Karpas-422 (cell line): Measurements from ENCODE around the gene CADPS. TPM values are rescaled to one million over a fixed set of nuclear protein-coding genes. Genes with fewer than 3 reads are reported as not detected.

Experiments
- DNase-seq: peaks from one replicate; pipeline ENCODE4 v3.0.0-alpha.2; 2015
- H2AFZ ChIP-seq: fragments of 200-600 bp; sonication (generic); 2 replicates; pipeline ENCODE4 v1.6.1; 2014; ENCODE audit warnings: antibody characterized with exemption, low read length, mixed read lengths
- H3K27ac ChIP-seq: fragments of 200-600 bp; sonication (generic); 2 replicates; pipeline ENCODE4 v1.5.1; 2014; ENCODE audit warnings: mild to moderate bottlenecking, low read length, moderate library complexity
- H3K27me3 ChIP-seq: fragments of 200-600 bp; sonication (generic); 2 replicates; pipeline ENCODE4 v1.6.1; 2014; ENCODE audit warnings: low read length, mixed read lengths
- H3K36me3 ChIP-seq: fragments of 200-600 bp; sonication (generic); 2 replicates; pipeline ENCODE4 v1.6.1; 2014; ENCODE audit warnings: low read length, mixed read lengths; ENCODE audit not compliant: insufficient read depth
- H3K4me1 ChIP-seq: fragments of 200-600 bp; sonication (generic); 2 replicates; pipeline ENCODE4 v1.6.1; 2014; ENCODE audit warnings: mild to moderate bottlenecking, low read length, mixed read lengths
- H3K4me2 ChIP-seq: fragments of 200-600 bp; sonication (generic); 2 replicates; pipeline ENCODE4 v1.6.1; 2014; ENCODE audit warnings: low read length, low read depth, mild to moderate bottlenecking; ENCODE audit not compliant: poor library complexity, severe bottlenecking
- H3K4me3 ChIP-seq: fragments of 200-600 bp; sonication (generic); 2 replicates; pipeline ENCODE4 v1.5.1; 2014; ENCODE audit warnings: mild to moderate bottlenecking, antibody characterized with exemption, low read length, mixed read lengths
- H3K79me2 ChIP-seq: fragments of 200-600 bp; sonication (generic); 2 replicates; pipeline ENCODE4 v1.6.1; 2014; ENCODE audit warnings: mild to moderate bottlenecking, low read length, mixed read lengths
- H3K9ac ChIP-seq: fragments of 200-600 bp; sonication (generic); 2 replicates; pipeline ENCODE4 v1.6.0; 2014; ENCODE audit warnings: low read length
- H3K9me2 ChIP-seq: fragments of 200-600 bp; sonication (generic), shearing (Covaris generic); replicated peaks from 2 replicates; pipeline ENCODE4 v1.6.0; 2014; ENCODE audit warnings: mild to moderate bottlenecking, low read length, moderate library complexity; ENCODE audit not compliant: insufficient read depth
- H3K9me3 ChIP-seq: fragments of 300-700, 200-600 bp; sonication (generic); 2 replicates; pipeline ENCODE4 v1.6.1; 2014; ENCODE audit warnings: low read length, mixed read lengths
- H4K20me1 ChIP-seq: fragments of 200-600 bp; sonication (generic); 2 replicates; pipeline ENCODE4 v1.6.1; 2014; ENCODE audit warnings: mild to moderate bottlenecking, antibody characterized with exemption, low read length, low read depth; ENCODE audit not compliant: insufficient read depth
- total RNA-seq: library from RNA; depleted of rRNA; stranded (reverse); fragments of >200 nt; shearing (Covaris generic); gene quantifications from 2 replicates; pipeline ENCODE4 v1.2.3, GENCODE V29; 2014; ENCODE audit warnings: low replicate concordance

The CADPS gene
- total RNA-seq, 1 experiment from 2014 or later: 1.9 TPM

- Histone ChIP-seq H3K79me2 (no peaks in the 10 kb centered on the region), H3K9ac (no peak overlapping the region), H3K36me3 (no peaks in the 10 kb centered on the region), H3K4me2 (no peak overlapping the region), H3K9me3 (no peaks in the 10 kb centered on the region), H2AFZ (no peak overlapping the region), H3K27me3 (no peaks in the 10 kb centered on the region), H3K4me3 (no peak overlapping the region), H3K9me2 (no peaks in the 10 kb centered on the region), H3K4me1 (peaks cover 96% of the 10 kb centered on the region), H3K27ac (no peak overlapping the region), H4K20me1 (no peaks in the 10 kb centered on the region)
- DNase-seq: no peak
Measured at GRCh38 chr3:62669161-62669560, 206.1 kb downstream of the CADPS start.

- H3K9ac ChIP-seq: no peak overlapping the region
- no peak overlapping the region for H3K27ac ChIP-seq
- H3K9me3 ChIP-seq: no peaks in the 10 kb centered on the region
- no peaks in the 10 kb centered on the region for H4K20me1 ChIP-seq
- H3K36me3 ChIP-seq: no peaks in the 10 kb centered on the region
- no peak overlapping the region for H3K4me3 ChIP-seq
- H3K9me2 ChIP-seq: no peaks in the 10 kb centered on the region
- peak overlapping the region; percentile 37 for H3K4me2 ChIP-seq
- H3K79me2 ChIP-seq: no peaks in the 10 kb centered on the region
- no peak overlapping the region for H2AFZ ChIP-seq
- H3K27me3 ChIP-seq: no peaks in the 10 kb centered on the region
- H3K4me1 ChIP-seq: peaks cover 88% of the 10 kb centered on the region
- peak; percentile 84 for DNase-seq
Measured at GRCh38 chr3:62667714-62668113, 207.5 kb downstream of the CADPS start.

GRCh38 chr3:62665627-62666437, 209.4 kb downstream of the CADPS start:
- Histone ChIP-seq H3K79me2 (no peaks in the 10 kb centered on the region), H3K4me1 (peaks cover 71% of the 10 kb centered on the region), H3K9me3 (no peaks in the 10 kb centered on the region), H3K27ac (no peak overlapping the region), H3K9ac (peak overlapping the region; percentile 38; the same call in 1 of the 2 replicates), H3K36me3 (no peaks in the 10 kb centered on the region), H3K9me2 (no peaks in the 10 kb centered on the region), H4K20me1 (no peaks in the 10 kb centered on the region), H2AFZ (peak overlapping the region; percentile 30; the same call in 1 of the 2 replicates), H3K4me2 (peak overlapping the region; percentile 62), H3K27me3 (no peaks in the 10 kb centered on the region), H3K4me3 (peak overlapping the region; percentile 45)
- peak; percentile 94 for DNase-seq

- Histone ChIP-seq H3K79me2 (no peaks in the 10 kb centered on the region), H3K27me3 (no peaks in the 10 kb centered on the region), H3K4me1 (peaks cover 42% of the 10 kb centered on the region), H3K9me2 (no peaks in the 10 kb centered on the region), H4K20me1 (no peaks in the 10 kb centered on the region), H3K9ac (no peak overlapping the region), H3K9me3 (no peaks in the 10 kb centered on the region), H3K27ac (no peak overlapping the region), H3K4me2 (no peak overlapping the region), H3K4me3 (no peak overlapping the region), H2AFZ (no peak overlapping the region), H3K36me3 (no peaks in the 10 kb centered on the region)
- no peak for DNase-seq
Measured at GRCh38 chr3:62662677-62663076, 212.5 kb downstream of the CADPS start.

- Histone ChIP-seq H3K27ac (no peak overlapping the region), H3K4me2 (no peak overlapping the region), H3K9ac (no peak overlapping the region), H3K36me3 (no peaks in the 10 kb centered on the region), H4K20me1 (no peaks in the 10 kb centered on the region), H3K4me3 (no peak overlapping the region), H2AFZ (no peak overlapping the region), H3K27me3 (no peaks in the 10 kb centered on the region), H3K9me3 (no peaks in the 10 kb centered on the region), H3K79me2 (no peaks in the 10 kb centered on the region), H3K9me2 (no peaks in the 10 kb centered on the region), H3K4me1 (peaks cover 12% of the 10 kb centered on the region)
- peak; percentile 64 for DNase-seq
Measured at GRCh38 chr3:62659660-62660059, 215.6 kb downstream of the CADPS start.

GRCh38 chr3:62655691-62656063, 219.5 kb downstream of the CADPS start:
- no peak for DNase-seq

GRCh38 chr3:62655056-62655690, 220.0 kb downstream of the CADPS start:
- DNase-seq: no peak
- no peak overlapping the region for H3K9ac ChIP-seq
- H4K20me1 ChIP-seq: no peaks in the 10 kb centered on the region
- H3K4me2 ChIP-seq: no peak overlapping the region
- no peak overlapping the region for H3K4me3 ChIP-seq
- H3K27me3 ChIP-seq: no peaks in the 10 kb centered on the region
- H3K9me2 ChIP-seq: no peaks in the 10 kb centered on the region
- no peak overlapping the region for H3K27ac ChIP-seq
- H3K9me3 ChIP-seq: no peaks in the 10 kb centered on the region
- H3K4me1 ChIP-seq: no peaks in the 10 kb centered on the region
- no peaks in the 10 kb centered on the region for H3K79me2 ChIP-seq
- H2AFZ ChIP-seq: no peak overlapping the region
- no peaks in the 10 kb centered on the region for H3K36me3 ChIP-seq

More at GRCh38 chr3:62655691-62656063, 219.5 kb downstream of the CADPS start:
- H3K27ac ChIP-seq: no peak overlapping the region
- no peak overlapping the region for H3K9ac ChIP-seq
- H2AFZ ChIP-seq: no peak overlapping the region
- no peaks in the 10 kb centered on the region for H4K20me1 ChIP-seq
- no peaks in the 10 kb centered on the region for H3K27me3 ChIP-seq
- no peak overlapping the region for H3K4me2 ChIP-seq
- H3K9me3 ChIP-seq: no peaks in the 10 kb centered on the region
- H3K4me3 ChIP-seq: no peak overlapping the region
- no peaks in the 10 kb centered on the region for H3K36me3 ChIP-seq
- H3K9me2 ChIP-seq: no peaks in the 10 kb centered on the region
- no peaks in the 10 kb centered on the region for H3K4me1 ChIP-seq
- no peaks in the 10 kb centered on the region for H3K79me2 ChIP-seq

- H3K36me3 ChIP-seq: no peaks in the 10 kb centered on the region
- no peak overlapping the region for H3K4me2 ChIP-seq
- H4K20me1 ChIP-seq: no peaks in the 10 kb centered on the region
- H2AFZ ChIP-seq: no peak overlapping the region
- no peak overlapping the region for H3K4me3 ChIP-seq
- no peak overlapping the region for H3K9ac ChIP-seq
- no peaks in the 10 kb centered on the region for H3K79me2 ChIP-seq
- no peak for DNase-seq
- no peaks in the 10 kb centered on the region for H3K27me3 ChIP-seq
- no peaks in the 10 kb centered on the region for H3K9me3 ChIP-seq
- peaks cover 6% of the 10 kb centered on the region for H3K4me1 ChIP-seq
- no peak overlapping the region for H3K27ac ChIP-seq
- H3K9me2 ChIP-seq: no peaks in the 10 kb centered on the region
Measured at GRCh38 chr3:62653796-62654195, 221.4 kb downstream of the CADPS start.
